ENCODE measurements around the gene SLC2A11.

Gene SLC2A11

GRCh38 chr22:23832226-23833016 is 25.3 kb upstream of the SLC2A11 start:
- no peak for DNase-seq (ENCODE audit: low read depth in 1 of 2, low spot score in 1 of 2)

GRCh38 chr22:23833017-23833751 is 24.5 kb upstream of the SLC2A11 start:
- DNase-seq (ENCODE audit: low read depth in 1 of 2, low spot score in 1 of 2): no peak

GRCh38 chr22:23833911-23834317 is 23.8 kb upstream of the SLC2A11 start:
- no peak for DNase-seq (ENCODE audit: low read depth in 1 of 2, low spot score in 1 of 2)

GRCh38 chr22:23834406-23834792 is 23.3 kb upstream of the SLC2A11 start:
- DNase-seq (ENCODE audit: low read depth in 1 of 2, low spot score in 1 of 2): no peak

- no peak for DNase-seq (ENCODE audit: low read depth in 1 of 2, low spot score in 1 of 2)
These were observed 22.7 kb upstream of the SLC2A11 start for GRCh38 chr22:23834793-23835483.

GRCh38 chr22:23835484-23836144 is 22.1 kb upstream of the SLC2A11 start:
- no peak for DNase-seq (ENCODE audit: low read depth in 1 of 2, low spot score in 1 of 2)

GRCh38 chr22:23836281-23836680 is 21.4 kb upstream of the SLC2A11 start:
- DNase-seq (ENCODE audit: low read depth in 1 of 2, low spot score in 1 of 2): no peak

GRCh38 chr22:23836692-23837495 is 20.8 kb upstream of the SLC2A11 start:
- DNase-seq (ENCODE audit: low read depth in 1 of 2, low spot score in 1 of 2): no peak

- DNase-seq (ENCODE audit: low read depth in 1 of 2, low spot score in 1 of 2): no peak
These were observed 20.2 kb upstream of the SLC2A11 start for GRCh38 chr22:23837496-23837859.

- no peak for DNase-seq (ENCODE audit: low read depth in 1 of 2, low spot score in 1 of 2)
These were observed 19.6 kb upstream of the SLC2A11 start for GRCh38 chr22:23837911-23838680.

- DNase-seq (ENCODE audit: low read depth in 1 of 2, low spot score in 1 of 2): peak; percentile 89
These were observed 18.8 kb upstream of the SLC2A11 start, which contains the start of gene DERL3 for GRCh38 chr22:23838681-23839468. TSS of gene DERL3 (minus strand) at chr22:23839006. CDS start at chr22:23838987, 19 bp downstream.

- DNase-seq (ENCODE audit: low read depth in 1 of 2, low spot score in 1 of 2): no peak
These were observed 17.6 kb upstream of the SLC2A11 start for GRCh38 chr22:23840026-23840425.

- no peak for DNase-seq (ENCODE audit: low read depth in 1 of 2, low spot score in 1 of 2)
These were observed 16.4 kb upstream of the SLC2A11 start for GRCh38 chr22:23841292-23841691.

- DNase-seq (ENCODE audit: low read depth in 1 of 2, low spot score in 1 of 2): no peak
These were observed 15.8 kb upstream of the SLC2A11 start for GRCh38 chr22:23841736-23842445.

- no peak for DNase-seq (ENCODE audit: low read depth in 1 of 2, low spot score in 1 of 2)
These were observed 15.1 kb upstream of the SLC2A11 start for GRCh38 chr22:23842599-23842998.

- DNase-seq (ENCODE audit: low read depth in 1 of 2, low spot score in 1 of 2): no peak
These were observed 12.9 kb upstream of the SLC2A11 start for GRCh38 chr22:23844739-23845202.

GRCh38 chr22:23845265-23846080 is 12.2 kb upstream of the SLC2A11 start:
- DNase-seq (ENCODE audit: low read depth in 1 of 2, low spot score in 1 of 2): no peak

All from activated T-helper 1 cell treated with anti-CD3 and anti-CD28 coated beads, Interleukin-2, amount 50 U/mL, for 16 hours (primary cell).